Prostate gland (tissue), 2 donors: Measurements from ENCODE around the gene MKLN1. TPM values are rescaled to one million over a fixed set of nuclear protein-coding genes. Genes with fewer than 3 reads are reported as not detected.

Experiments used
- DNase-seq: peaks from one replicate; pipeline ENCODE4 v3.0.0-alpha.2; 2019; ENCODE audit warnings: low spot score
- H3K27ac ChIP-seq, 2 donors: fragments of 200-600 bp; sonication (generic); 2 replicates each; pipeline ENCODE4 v1.5.1; 2017 to 2019
- H3K27me3 ChIP-seq: fragments of 200-600 bp; sonication (generic); replicated peaks from 2 replicates; pipeline ENCODE4 v1.5.1; 2019; ENCODE audit not compliant: insufficient read depth
- H3K36me3 ChIP-seq, 2 donors: fragments of 200-600 bp; sonication (generic); 1 replicate in 1 of 2; 2 replicates in 1 of 2; pipeline versions ENCODE4 v1.5.1 to v1.8.1; 2017 to 2019
- H3K4me1 ChIP-seq: fragments of 200-600 bp; sonication (generic); replicated peaks from 2 replicates; pipeline ENCODE4 v1.5.1; 2019
- H3K4me3 ChIP-seq, 2 donors: fragments of 200-600 bp; sonication (generic); 2 replicates each; pipeline ENCODE4 v1.5.1; 2017 to 2019
- H3K9me3 ChIP-seq: fragments of 200-600 bp; sonication (generic); 2 replicates; pipeline ENCODE4 v1.5.1; 2017
- CTCF ChIP-seq, 4 experiments: fragments of 200-600 bp in 2 of 4; fragments of 450-650 bp in 2 of 4; sonication (generic) in 2 of 4; IDR thresholded peaks; 1 replicate in 3 of 4; 2 replicates in 1 of 4; pipeline ENCODE4 v1.5.1; 2016 to 2019; ENCODE audit warnings: antibody characterized with exemption in 4 of 4, mild to moderate bottlenecking in 2 of 4, moderate library complexity in 2 of 4
- POLR2A ChIP-seq: fragments of 450-650 bp; IDR thresholded peaks from one replicate; pipeline ENCODE4 v1.6.1; 2016; ENCODE audit warnings: antibody characterized with exemption, mild to moderate bottlenecking
- POLR2AphosphoS5 ChIP-seq: sonication (generic); formaldehyde crosslinking; IDR thresholded peaks from one replicate; pipeline ENCODE4 v1.6.1; 2017; ENCODE audit warnings: antibody characterized with exemption
- WGBS: methylation state at CpG from one replicate; pipeline ENCODE4 v1.1.5; 2018; 5-methylcytosine and 5-hydroxymethylcytosine counted together
- intact Hi-C: fragments of 100-400 bp; cut with DNase I; formaldehyde crosslinking; loops from one replicate; pipeline ENCODE4 v1.14.2; 2022
- total RNA-seq, 2 donors: library from RNA; depleted of rRNA; stranded (reverse); fragments of >200 nt; gene quantifications; one replicate each; pipeline ENCODE4 v1.1.0, GENCODE V29; 2016

The MKLN1 gene
- total RNA-seq, 2 donors from 2014 or later = 53.1 to 58.1 TPM

GRCh38 chr7:131404226-131404911 lies 76.7 kb downstream of the MKLN1 start:
- H3K9me3 ChIP-seq = no peaks in the 10 kb centered on the region
- intact Hi-C loops = no loop called here
- H3K4me1 ChIP-seq = peaks cover 3% of the 10 kb centered on the region
- 98% methylated on average over 7 of the region's 7 CpGs for WGBS
- H3K27ac ChIP-seq = peak overlapping the region; percentile 6 to 25
- H3K36me3 ChIP-seq = no peaks in the 10 kb centered on the region
- no peaks in the 10 kb centered on the region for H3K27me3 ChIP-seq
- no peak overlapping the region for H3K4me3 ChIP-seq
- no peak for DNase-seq
- TF ChIP-seq CTCF (IDR thresholded peaks at IDR 0.05) (no peak), POLR2A (no peak), POLR2AphosphoS5 (no peak)

- WGBS = 86% methylated on average over 5 of the region's 5 CpGs
- intact Hi-C loops = no loop called here
Observed at GRCh38 chr7:131409129-131409766, 81.6 kb downstream of the MKLN1 start.

DNA sequence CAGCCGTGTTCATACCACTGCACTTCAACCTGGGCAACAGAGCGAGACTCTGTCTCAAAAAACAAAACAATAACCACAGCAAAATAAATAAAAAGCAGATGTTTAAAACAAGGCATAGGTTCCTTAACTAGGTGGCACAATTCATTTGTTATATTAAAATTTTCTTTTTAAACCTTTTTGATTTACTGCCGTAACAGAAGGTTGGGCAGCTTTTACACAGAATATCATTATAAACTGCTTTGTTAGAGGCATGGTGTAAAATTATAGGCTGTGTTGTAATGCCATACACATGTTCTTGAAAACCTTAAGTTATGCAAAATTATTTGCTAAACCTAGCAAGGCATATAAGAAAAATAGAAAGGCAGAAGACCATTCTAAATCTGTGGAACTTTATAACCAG lies 84.4 kb downstream of the MKLN1 start:
- intact Hi-C loops = no loop called here
- Histone ChIP-seq H3K27ac (no peak overlapping the region), H3K9me3 (no peaks in the 10 kb centered on the region), H3K36me3 (no peaks in the 10 kb centered on the region), H3K4me1 (no peaks in the 10 kb centered on the region), H3K4me3 (no peak overlapping the region), H3K27me3 (no peaks in the 10 kb centered on the region)
- no peak for TF ChIP-seq POLR2AphosphoS5
- TF ChIP-seq CTCF (IDR thresholded peaks at IDR 0.05) = no peak
- no peak for TF ChIP-seq POLR2A
- DNase-seq = no peak
- 96% methylated on average over 3 of the region's 3 CpGs for WGBS

More at GRCh38 chr7:131409129-131409766, 81.6 kb downstream of the MKLN1 start:
- Histone ChIP-seq H3K4me1 (no peaks in the 10 kb centered on the region), H3K9me3 (no peaks in the 10 kb centered on the region), H3K36me3 (no peaks in the 10 kb centered on the region), H3K27me3 (no peaks in the 10 kb centered on the region), H3K27ac (no peak overlapping the region), H3K4me3 (no peak overlapping the region)
- DNase-seq = no peak
- TF ChIP-seq CTCF (IDR thresholded peaks at IDR 0.05) (no peak), POLR2A (no peak), POLR2AphosphoS5 (no peak)

GRCh38 chr7:131413711-131414110 lies 86.0 kb downstream of the MKLN1 start:
- Histone ChIP-seq H3K9me3 (no peaks in the 10 kb centered on the region), H3K27me3 (no peaks in the 10 kb centered on the region), H3K4me3 (no peak overlapping the region), H3K27ac (no peak overlapping the region), H3K36me3 (no peaks in the 10 kb centered on the region), H3K4me1 (no peaks in the 10 kb centered on the region)
- TF ChIP-seq CTCF (IDR thresholded peaks at IDR 0.05) = no peak
- TF ChIP-seq POLR2A = no peak
- no peak for TF ChIP-seq POLR2AphosphoS5
- intact Hi-C loops = no loop called here
- 93% methylated on average over 4 of the region's 4 CpGs for WGBS
- no peak for DNase-seq
